Endothelial cell of umbilical vein (primary cell): Measurements from ENCODE around the gene DDI1. TPM values are rescaled to one million over a fixed set of nuclear protein-coding genes. Genes with fewer than 3 reads are reported as not detected.

Experiments
- BruUV-seq: library from RNA; stranded (reverse); fragments of 400-500 nt; replicated peaks from 2 replicates; lab custom pipeline; 2021; lab: Mats Ljungman, UMichigan
- CTCF ChIA-PET: fragments of 300-600, 350-600 bp; sonication (Branson Sonifier 250); formaldehyde crosslinking; loops from one replicate; lab custom pipeline; 2021; ENCODE audit warnings: antibody characterized with exemption, inconsistent platforms; lab: Charles Lee
- POLR2A ChIA-PET: fragments of 300-600, 350-600 bp; sonication (Branson Sonifier 250); formaldehyde crosslinking; loops from one replicate; lab custom pipeline; 2021; ENCODE audit warnings: antibody characterized with exemption, inconsistent platforms; lab: Charles Lee
- DNase-seq: peaks from one replicate; pipeline ENCODE4 v3.0.0-alpha.2; 2011; ENCODE audit warnings: low read depth, low spot score
- FAIRE-seq: peaks from 2 replicates; lab custom pipeline; 2011; peaks lifted over from hg19 to GRCh38; lab: Jason Lieb, UNC
- H2AFZ ChIP-seq: 2 replicates; pipeline ENCODE4 v1.6.0; 2012; ENCODE audit warnings: low read depth, low read length, control low read depth, inconsistent platforms
- H3K27ac ChIP-seq: 2 replicates; pipeline ENCODE4 v1.5.1; 2011; ENCODE audit warnings: low read depth, mild to moderate bottlenecking, control low read depth, low read length, moderate library complexity; ENCODE audit not compliant: insufficient read depth
- H3K27me3 ChIP-seq, 2 experiments: 2 replicates each; pipeline versions ENCODE4 v1.6.0 to v1.6.1; 2011; ENCODE audit warnings: low read length in 2 of 2, mixed read lengths in 1 of 2; ENCODE audit not compliant: control insufficient read depth in 2 of 2, insufficient read depth in 2 of 2
- H3K36me3 ChIP-seq, 2 experiments: 2 replicates in 1 of 2; 3 replicates in 1 of 2; pipeline ENCODE4 v1.5.1; 2011; ENCODE audit warnings: low read length in 2 of 2, mild to moderate bottlenecking in 1 of 2, moderate library complexity in 1 of 2; ENCODE audit not compliant: control insufficient read depth in 2 of 2, insufficient read depth in 2 of 2; ENCODE audit errors: extremely low read depth in 1 of 2
- H3K4me1 ChIP-seq: 3 replicates; pipeline ENCODE4 v1.5.1; 2011; ENCODE audit warnings: mild to moderate bottlenecking, low read length; ENCODE audit not compliant: control insufficient read depth, insufficient read depth; ENCODE audit errors: extremely low read depth
- H3K4me2 ChIP-seq: 2 replicates; pipeline ENCODE4 v1.6.1; 2011; ENCODE audit warnings: low read length, control low read depth, mixed read lengths; ENCODE audit not compliant: insufficient read depth
- H3K4me3 ChIP-seq, 3 experiments: fragments of 200-600 bp in 1 of 3; sonication (generic), shearing (Covaris generic) in 1 of 3; replicated peaks in 1 of 3; 2 replicates each; pipeline ENCODE4 v1.5.1; 2011 to 2016; ENCODE audit warnings: control low read depth in 3 of 3, low read length in 3 of 3, mild to moderate bottlenecking in 2 of 3, inconsistent platforms in 1 of 3, low read depth in 1 of 3, moderate library complexity in 1 of 3; ENCODE audit not compliant: insufficient read depth in 1 of 3
- H3K79me2 ChIP-seq: 2 replicates; pipeline ENCODE4 v1.6.0; 2012; ENCODE audit warnings: low read length, inconsistent platforms; ENCODE audit not compliant: control insufficient read depth, insufficient read depth
- H3K9ac ChIP-seq: replicated peaks from 2 replicates; pipeline ENCODE3; 2011; ENCODE audit warnings: low read length, control low read depth; ENCODE audit not compliant: insufficient read depth; ENCODE audit errors: extremely low read depth
- H3K9me1 ChIP-seq: replicated peaks from 3 replicates; pipeline ENCODE4 v1.6.0; 2011; ENCODE audit warnings: mild to moderate bottlenecking, low read length; ENCODE audit not compliant: control insufficient read depth, insufficient read depth; ENCODE audit errors: extremely low read depth
- H3K9me3 ChIP-seq: replicated peaks from 2 replicates; pipeline ENCODE4 v1.5.1; 2012; ENCODE audit warnings: low read length, inconsistent platforms; ENCODE audit not compliant: control insufficient read depth, insufficient read depth
- H4K20me1 ChIP-seq: replicated peaks from 2 replicates; pipeline ENCODE3; 2011; ENCODE audit warnings: mild to moderate bottlenecking, low read length; ENCODE audit not compliant: control insufficient read depth, insufficient read depth; ENCODE audit errors: extremely low read depth
- EZH2 ChIP-seq: IDR thresholded peaks from 2 replicates; pipeline ENCODE4 v1.6.1; 2012; ENCODE audit warnings: borderline replicate concordance, low read depth, mild to moderate bottlenecking, moderate library complexity, low read length, inconsistent platforms; ENCODE audit not compliant: severe bottlenecking
- FOS ChIP-seq: IDR thresholded peaks from 2 replicates; pipeline ENCODE4 v1.6.1; 2011; ENCODE audit warnings: mild to moderate bottlenecking, low read length, moderate library complexity, borderline replicate concordance; ENCODE audit not compliant: insufficient read depth
- GATA2 ChIP-seq: IDR thresholded peaks from 2 replicates; pipeline ENCODE4 v1.7.0; 2011; ENCODE audit warnings: low read depth, mild to moderate bottlenecking, moderate library complexity, mixed read lengths, low read length; ENCODE audit not compliant: insufficient read length, insufficient read depth
- JUN ChIP-seq: IDR thresholded peaks from 2 replicates; pipeline ENCODE4 v1.6.1; 2011; ENCODE audit warnings: borderline replicate concordance, low read depth; ENCODE audit not compliant: insufficient read length, insufficient read depth
- MYC ChIP-seq: IDR thresholded peaks from one replicate; pipeline ENCODE4 v1.6.1; 2011; ENCODE audit warnings: mild to moderate bottlenecking, low read depth, low read length
- POLR2A ChIP-seq: IDR thresholded peaks from 2 replicates; pipeline ENCODE4 v1.6.1; 2012; ENCODE audit warnings: low read depth, mild to moderate bottlenecking, control low read depth, low read length
- POLR2AphosphoS5 ChIP-seq: IDR thresholded peaks from 2 replicates; pipeline ENCODE4 v1.6.1; 2012; ENCODE audit warnings: low read depth, mild to moderate bottlenecking, control low read depth, low read length, moderate library complexity; ENCODE audit not compliant: insufficient read depth
- dilution Hi-C: fragments of 300-500 bp; cut with MboI; formaldehyde crosslinking; loops from one replicate; pipeline ENCODE4 v1.15.0; 2019; ENCODE audit warnings: low sequenced_read_pairs; ENCODE audit not compliant: extremely low pct_ligation_motif_present
- intact Hi-C: fragments of 100-400 bp; cut with micrococcal nuclease; formaldehyde crosslinking; loops from one replicate; pipeline ENCODE4 v1.10.0; 2022
- polyA plus RNA-seq, 4 experiments: library from polyadenylated mRNA; depleted of rRNA in 3 of 4; stranded (reverse) in 3 of 4; unstranded in 1 of 4; fragments of >200 nt; gene quantifications; 2 replicates each; pipeline versions ENCODE4 v1.2.1 to v1.2.3, GENCODE V29; 2011 to 2012; ENCODE audit warnings: missing spikeins in 1 of 4
- total RNA-seq: library from RNA; stranded (reverse); gene quantifications from 2 replicates; pipeline ENCODE4 v1.2.3, GENCODE V29; 2021
- TF ChIP-seq, protein P1 (sequence below): IDR thresholded peaks from 2 replicates; pipeline ENCODE4 v1.6.1; 2011; ENCODE audit not compliant: insufficient read depth, insufficient read length
- TF ChIP-seq, protein P2 (sequence below), 2 donors: IDR thresholded peaks; 1 replicate in 1 of 2; 2 replicates in 1 of 2; pipeline ENCODE4 v1.5.1; 2011; ENCODE audit warnings: low read length in 2 of 2, mild to moderate bottlenecking in 2 of 2, moderate library complexity in 2 of 2, control low read depth in 1 of 2, inconsistent platforms in 1 of 2, low read depth in 1 of 2; ENCODE audit not compliant: insufficient read depth in 1 of 2; ENCODE audit errors: extremely low read depth in 1 of 2

Gene DDI1
- total and polyA plus RNA-seq, 2 donors (not counting 3 experiments of a cell fraction or from before 2014, with no cell fraction given) = not detected

DNA sequence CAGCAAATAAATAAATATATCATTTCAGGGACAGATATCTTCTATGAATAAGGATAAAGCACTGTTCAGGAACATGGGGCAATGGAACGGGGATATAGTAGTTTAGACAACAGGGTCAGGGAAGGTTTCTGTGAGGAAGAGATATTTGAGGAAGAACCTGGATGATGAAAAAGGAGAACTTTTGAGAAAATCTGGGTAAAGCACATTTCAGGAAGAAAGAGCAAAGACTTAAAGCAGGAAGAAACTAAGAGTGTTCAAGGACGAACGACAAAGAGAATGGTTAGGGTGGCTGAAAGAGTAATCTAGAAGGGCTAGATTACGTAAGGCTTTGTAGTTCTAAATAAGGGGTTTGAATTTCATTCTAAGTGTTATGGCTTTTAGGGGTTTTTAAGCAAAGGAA, 12.7 kb downstream of the DDI1 start:
- H3K9ac ChIP-seq = no peak overlapping the region
- no peak overlapping the region for H3K27ac ChIP-seq
- no peak overlapping the region for H2AFZ ChIP-seq
- H3K36me3 ChIP-seq = no peaks in the 10 kb centered on the region
- CTCF ChIA-PET = no interaction called here
- no peaks in the 10 kb centered on the region for H3K4me1 ChIP-seq
- no peak overlapping the region for H3K4me2 ChIP-seq
- DNase-seq (no peak), FAIRE-seq (no peak)
- H3K9me1 ChIP-seq = no peaks in the 10 kb centered on the region
- TF ChIP-seq, protein P1, sequence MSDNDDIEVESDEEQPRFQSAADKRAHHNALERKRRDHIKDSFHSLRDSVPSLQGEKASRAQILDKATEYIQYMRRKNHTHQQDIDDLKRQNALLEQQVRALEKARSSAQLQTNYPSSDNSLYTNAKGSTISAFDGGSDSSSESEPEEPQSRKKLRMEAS = no peak
- TF ChIP-seq POLR2A (no peak), POLR2AphosphoS5 (no peak), GATA2 (no peak), FOS (no peak), JUN (no peak), EZH2 (no peak), MYC (no peak)
- TF ChIP-seq, protein P2, sequence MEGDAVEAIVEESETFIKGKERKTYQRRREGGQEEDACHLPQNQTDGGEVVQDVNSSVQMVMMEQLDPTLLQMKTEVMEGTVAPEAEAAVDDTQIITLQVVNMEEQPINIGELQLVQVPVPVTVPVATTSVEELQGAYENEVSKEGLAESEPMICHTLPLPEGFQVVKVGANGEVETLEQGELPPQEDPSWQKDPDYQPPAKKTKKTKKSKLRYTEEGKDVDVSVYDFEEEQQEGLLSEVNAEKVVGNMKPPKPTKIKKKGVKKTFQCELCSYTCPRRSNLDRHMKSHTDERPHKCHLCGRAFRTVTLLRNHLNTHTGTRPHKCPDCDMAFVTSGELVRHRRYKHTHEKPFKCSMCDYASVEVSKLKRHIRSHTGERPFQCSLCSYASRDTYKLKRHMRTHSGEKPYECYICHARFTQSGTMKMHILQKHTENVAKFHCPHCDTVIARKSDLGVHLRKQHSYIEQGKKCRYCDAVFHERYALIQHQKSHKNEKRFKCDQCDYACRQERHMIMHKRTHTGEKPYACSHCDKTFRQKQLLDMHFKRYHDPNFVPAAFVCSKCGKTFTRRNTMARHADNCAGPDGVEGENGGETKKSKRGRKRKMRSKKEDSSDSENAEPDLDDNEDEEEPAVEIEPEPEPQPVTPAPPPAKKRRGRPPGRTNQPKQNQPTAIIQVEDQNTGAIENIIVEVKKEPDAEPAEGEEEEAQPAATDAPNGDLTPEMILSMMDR (IDR thresholded peaks at IDR 0.05; ENCODE audit: extremely low read depth in 1 of 2, insufficient read depth in 1 of 2, low read depth in 1 of 2, low read length in 2 of 2) = no peak
- H3K9me3 ChIP-seq = no peaks in the 10 kb centered on the region
- H3K79me2 ChIP-seq = no peaks in the 10 kb centered on the region
- H4K20me1 ChIP-seq = no peaks in the 10 kb centered on the region
- POLR2A ChIA-PET = no interaction called here
- no TSS peak for BruUV-seq
- dilution Hi-C loops (no loop called here), intact Hi-C loops (no loop called here)
- H3K4me3 ChIP-seq = no peak overlapping the region
- H3K27me3 ChIP-seq = no peaks in the 10 kb centered on the region
